PC-9 (cell line): ENCODE results near the gene PRPF8. TPM values are rescaled to one million over a fixed set of nuclear protein-coding genes. Genes with fewer than 3 reads are reported as not detected.
A peak's percentile ranks its signal among the peaks of the same experiment; 100 is the strongest.

ENCODE experiments used
- BruUV-seq: library from RNA; stranded (reverse); fragments of 400-500 nt; replicated peaks from 2 replicates; lab custom pipeline; 2021; lab: Mats Ljungman, UMichigan
- CTCF ChIA-PET: fragments of 300-600 bp; sonication (Branson Sonifier 250); formaldehyde crosslinking; loops from one replicate; lab custom pipeline; 2022; ENCODE audit warnings: antibody characterized with exemption; lab: Charles Lee
- POLR2A ChIA-PET: fragments of 300-600 bp; sonication (Branson Sonifier 250); formaldehyde crosslinking; loops from one replicate; lab custom pipeline; 2022; ENCODE audit warnings: antibody characterized with exemption; ENCODE audit not compliant: unreplicated experiment; lab: Charles Lee
- DNase-seq, 2 experiments: peaks; one replicate each; pipeline versions ENCODE4 v3.0.0 to v3.0.0-alpha.2; 2015 to 2022; ENCODE audit warnings: mixed read lengths in 1 of 2
- H2AFZ ChIP-seq: fragments of 200-600 bp; sonication (generic); 2 replicates; pipeline ENCODE4 v1.8.1; 2017; ENCODE audit warnings: antibody characterized with exemption
- H3F3A ChIP-seq: fragments of 200-600 bp; sonication (generic); 2 replicates; pipeline ENCODE4 v1.8.1; 2017; ENCODE audit warnings: antibody characterized with exemption, mild to moderate bottlenecking, low read depth; ENCODE audit not compliant: insufficient read depth
- H3K27ac ChIP-seq: fragments of 200-600 bp; sonication (generic); 2 replicates; pipeline ENCODE4 v1.6.1; 2016; ENCODE audit warnings: mixed run types
- H3K27me3 ChIP-seq: fragments of 200-600 bp; sonication (generic); 2 replicates; pipeline ENCODE4 v1.6.1; 2016; ENCODE audit warnings: low read depth, mixed run types; ENCODE audit not compliant: insufficient read depth
- H3K36me3 ChIP-seq: fragments of 200-600 bp; sonication (generic); 2 replicates; pipeline ENCODE4 v1.6.1; 2016; ENCODE audit warnings: low read depth, mixed run types
- H3K4me1 ChIP-seq: fragments of 200-600 bp; sonication (generic); replicated peaks from 2 replicates; pipeline ENCODE4 v1.6.1; 2016; ENCODE audit warnings: mixed run types; ENCODE audit not compliant: insufficient read depth
- H3K4me2 ChIP-seq: fragments of 200-600 bp; sonication (generic); 2 replicates; pipeline ENCODE4 v1.6.1; 2017; ENCODE audit warnings: mixed run types
- H3K4me3 ChIP-seq: fragments of 200-600 bp; sonication (generic); 2 replicates; pipeline ENCODE4 v1.6.1; 2016; ENCODE audit warnings: mixed run types
- H3K79me2 ChIP-seq: fragments of 200-600 bp; sonication (generic); 2 replicates; pipeline ENCODE4 v1.6.1; 2017; ENCODE audit warnings: low read depth, mixed run types
- H3K9me2 ChIP-seq: fragments of 200-600 bp; sonication (generic); 2 replicates; pipeline ENCODE4 v1.8.1; 2017; ENCODE audit warnings: mild to moderate bottlenecking; ENCODE audit not compliant: insufficient read depth
- H3K9me3 ChIP-seq: fragments of 200-600 bp; sonication (generic); 2 replicates; pipeline ENCODE4 v1.8.1; 2016; ENCODE audit warnings: low read depth; ENCODE audit not compliant: insufficient read depth
- H4K20me1 ChIP-seq: fragments of 200-600 bp; sonication (generic); 2 replicates; pipeline ENCODE4 v1.8.1; 2017; ENCODE audit not compliant: insufficient read depth
- CTCF ChIP-seq: fragments of 200-600 bp; sonication (generic); conservative IDR thresholded peaks from 2 replicates; pipeline ENCODE4 v1.6.1; 2017; ENCODE audit warnings: mixed run types, antibody characterized with exemption, mild to moderate bottlenecking, moderate library complexity
- EZH2 ChIP-seq: fragments of 200-600 bp; sonication (generic); IDR thresholded peaks from 2 replicates; pipeline ENCODE4 v1.8.0; 2017; ENCODE audit warnings: antibody characterized with exemption, low read depth
- intact Hi-C: fragments of 100-400 bp; cut with micrococcal nuclease; formaldehyde crosslinking; loops from one replicate; pipeline ENCODE4 v1.10.0; 2022; ENCODE audit not compliant: unreplicated experiment
- total RNA-seq: library from RNA; stranded (reverse); gene quantifications from 2 replicates; pipeline ENCODE4 v1.2.3, GENCODE V29; 2021

PRPF8 gene
- total RNA-seq, 1 experiment from 2014 or later = 496 TPM

GRCh38 chr17:1726626-1727257, 42.1 kb upstream of the PRPF8 start:
- ChIA-PET POLR2A (no interaction called here), CTCF (no interaction called here)
- Histone ChIP-seq H3K9me3 (no peaks in the 10 kb centered on the region), H3K9me2 (no peaks in the 10 kb centered on the region), H3K4me2 (no peak overlapping the region), H3K79me2 (peaks cover 7% of the 10 kb centered on the region; the same call in 1 of the 2 replicates), H3K4me3 (no peak overlapping the region), H2AFZ (no peak overlapping the region), H3K27me3 (no peaks in the 10 kb centered on the region), H3K27ac (no peak overlapping the region), H3K4me1 (peaks cover 5% of the 10 kb centered on the region; the same call in 1 of the 2 replicates), H4K20me1 (no peaks in the 10 kb centered on the region; the same call in none of the 2 replicates), H3K36me3 (no peaks in the 10 kb centered on the region), H3F3A (peaks cover 5% of the 10 kb centered on the region; the same call in 1 of the 2 replicates)
- BruUV-seq = no TSS peak
- TF ChIP-seq CTCF = no peak
- no peak for TF ChIP-seq EZH2
- DNase-seq = no peak
- intact Hi-C loops = no loop called here

GRCh38 chr17:1725642-1726511, 41.2 kb upstream of the PRPF8 start:
- H3K4me3 ChIP-seq = peak overlapping the region; percentile 93; the same call in 1 of the 2 replicates
- TSS peak; percentile 15 for BruUV-seq
- ChIA-PET CTCF (no interaction called here), POLR2A (no interaction called here)
- H3K4me2 ChIP-seq = peak overlapping the region; percentile 98
- no peaks in the 10 kb centered on the region for H3K9me2 ChIP-seq
- TF ChIP-seq CTCF = no peak
- TF ChIP-seq EZH2 = no peak
- peaks cover 7% of the 10 kb centered on the region; the same call in 1 of the 2 replicates for H3K79me2 ChIP-seq
- no peaks in the 10 kb centered on the region for H3K27me3 ChIP-seq
- H4K20me1 ChIP-seq = no peaks in the 10 kb centered on the region; the same call in 1 of the 2 replicates
- no peak overlapping the region for H3K27ac ChIP-seq
- no peaks in the 10 kb centered on the region for H3K9me3 ChIP-seq
- no peak overlapping the region for H2AFZ ChIP-seq
- no peak for DNase-seq
- intact Hi-C loops = no loop called here
- H3K36me3 ChIP-seq = no peaks in the 10 kb centered on the region
- H3F3A ChIP-seq = peaks cover 11% of the 10 kb centered on the region; the same call in 1 of the 2 replicates
- H3K4me1 ChIP-seq = peaks cover 5% of the 10 kb centered on the region; the same call in 1 of the 2 replicates

- no peaks in the 10 kb centered on the region for H3K36me3 ChIP-seq
Measured at GRCh38 chr17:1724869-1725641, 40.4 kb upstream of the PRPF8 start.

More at GRCh38 chr17:1724869-1725641, 40.4 kb upstream of the PRPF8 start:
- no peaks in the 10 kb centered on the region for H3K27me3 ChIP-seq
- H3K4me1 ChIP-seq = peaks cover 5% of the 10 kb centered on the region; the same call in 1 of the 2 replicates
- H3K79me2 ChIP-seq = peaks cover 7% of the 10 kb centered on the region; the same call in 1 of the 2 replicates
- H4K20me1 ChIP-seq = no peaks in the 10 kb centered on the region; the same call in 1 of the 2 replicates
- DNase-seq = no peak
- peaks cover 11% of the 10 kb centered on the region; the same call in 1 of the 2 replicates for H3F3A ChIP-seq
- H3K4me2 ChIP-seq = peak overlapping the region; percentile 98
- peak overlapping the region; percentile 90 for H2AFZ ChIP-seq
- no TSS peak for BruUV-seq
- no peak for TF ChIP-seq CTCF
- no peak for TF ChIP-seq EZH2
- ChIA-PET CTCF (no interaction called here), POLR2A (interaction anchor here (0.5 kb wide), 1 partner anchor 8 kb away, joined by 3 read pairs; no protein-coding TSS in a partner anchor)
- peak overlapping the region; percentile 93 for H3K4me3 ChIP-seq
- no peak overlapping the region for H3K27ac ChIP-seq
- H3K9me2 ChIP-seq = no peaks in the 10 kb centered on the region
- intact Hi-C loops = no loop called here
- H3K9me3 ChIP-seq = no peaks in the 10 kb centered on the region
